Activated CD8-positive, alpha-beta T cell treated with anti-CD3 and anti-CD28 coated beads for 36 hours (primary cell): ENCODE measurements around the gene LRRC31. TPM values are rescaled to one million over a fixed set of nuclear protein-coding genes. Genes with fewer than 3 reads are reported as not detected.

Experiments used
- ATAC-seq: fragments of 200-7000 bp; cut with Tn5 transposase; one replicate; pipeline ENCODE4 v1.10.0; 2021; ENCODE audit warnings: mild to moderate bottlenecking, moderate library complexity
- CTCF ChIA-PET: fragments of 350-600 bp; sonication (Branson Sonifier 250); formaldehyde crosslinking; loops from one replicate; lab custom pipeline; 2021; ENCODE audit warnings: antibody characterized with exemption; lab: Charles Lee
- POLR2A ChIA-PET: fragments of 350-600 bp; sonication (Branson Sonifier 250); formaldehyde crosslinking; loops from one replicate; lab custom pipeline; 2021; ENCODE audit warnings: antibody characterized with exemption; lab: Charles Lee
- DNase-seq: peaks from one replicate; pipeline ENCODE4 v3.0.0-alpha.2; 2020
- H3K27ac Mint-ChIP-seq: one replicate; pipeline ENCODE4 v1.8.0; 2021; ENCODE audit warnings: mild to moderate bottlenecking, mixed read lengths
- H3K27me3 Mint-ChIP-seq: one replicate; pipeline ENCODE4 v1.8.0; 2021; ENCODE audit warnings: mixed read lengths
- H3K36me3 Mint-ChIP-seq: one replicate; pipeline ENCODE4 v1.8.0; 2021; ENCODE audit warnings: low read depth, mixed read lengths
- H3K4me1 Mint-ChIP-seq: one replicate; pipeline ENCODE4 v1.8.0; 2021; ENCODE audit warnings: low read depth, mixed read lengths
- H3K4me3 Mint-ChIP-seq: one replicate; pipeline ENCODE4 v1.8.0; 2021; ENCODE audit warnings: mild to moderate bottlenecking, moderate library complexity, mixed read lengths
- H3K9me3 Mint-ChIP-seq: one replicate; pipeline ENCODE4 v1.8.0; 2021; ENCODE audit warnings: mixed read lengths
- intact Hi-C: fragments of 100-400 bp; cut with micrococcal nuclease; formaldehyde crosslinking; loops from one replicate; pipeline ENCODE4 v1.10.0; 2022
- total RNA-seq, 2 experiments: library from RNA; stranded (reverse); gene quantifications; one replicate each; pipeline ENCODE4 v1.2.3, GENCODE V29; 2021
- TF ChIP-seq, protein P1 (sequence below): fragments of 200-600 bp; IDR thresholded peaks from one replicate; pipeline ENCODE4 v1.8.0; 2022; ENCODE audit warnings: antibody characterized with exemption, mild to moderate bottlenecking

Gene LRRC31
- total RNA-seq, 2 experiments from 2014 or later, result not detected

DNA sequence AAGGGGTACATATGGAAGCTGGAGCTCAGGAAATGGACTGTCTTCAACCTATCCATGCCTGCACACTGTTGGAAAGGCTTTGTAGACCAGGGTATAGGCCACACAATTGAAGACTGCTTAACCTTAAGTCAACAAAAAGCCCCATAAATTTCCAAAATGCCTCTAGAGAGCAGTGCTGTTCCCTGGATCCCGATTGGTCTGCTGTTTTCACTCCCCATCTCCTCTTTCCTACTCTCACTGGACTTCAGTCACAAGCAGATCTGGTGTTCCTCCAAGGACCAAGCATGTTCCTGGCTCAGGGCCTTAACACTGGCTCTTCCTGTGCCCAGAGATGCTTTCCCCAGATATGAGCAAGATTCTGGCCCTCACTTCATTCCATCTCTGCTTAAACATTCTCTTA lies 34.2 kb downstream of the LRRC31 start:
- Mint-ChIP-seq H3K27me3 (peaks cover 4% of the 10 kb centered on the region), H3K4me3 (no peak overlapping the region), H3K9me3 (no peaks in the 10 kb centered on the region), H3K27ac (no peak overlapping the region), H3K4me1 (no peaks in the 10 kb centered on the region), H3K36me3 (no peaks in the 10 kb centered on the region)
- ChIA-PET CTCF (no interaction called here), POLR2A (no interaction called here)
- intact Hi-C loops, result no loop called here
- TF ChIP-seq, protein P1, sequence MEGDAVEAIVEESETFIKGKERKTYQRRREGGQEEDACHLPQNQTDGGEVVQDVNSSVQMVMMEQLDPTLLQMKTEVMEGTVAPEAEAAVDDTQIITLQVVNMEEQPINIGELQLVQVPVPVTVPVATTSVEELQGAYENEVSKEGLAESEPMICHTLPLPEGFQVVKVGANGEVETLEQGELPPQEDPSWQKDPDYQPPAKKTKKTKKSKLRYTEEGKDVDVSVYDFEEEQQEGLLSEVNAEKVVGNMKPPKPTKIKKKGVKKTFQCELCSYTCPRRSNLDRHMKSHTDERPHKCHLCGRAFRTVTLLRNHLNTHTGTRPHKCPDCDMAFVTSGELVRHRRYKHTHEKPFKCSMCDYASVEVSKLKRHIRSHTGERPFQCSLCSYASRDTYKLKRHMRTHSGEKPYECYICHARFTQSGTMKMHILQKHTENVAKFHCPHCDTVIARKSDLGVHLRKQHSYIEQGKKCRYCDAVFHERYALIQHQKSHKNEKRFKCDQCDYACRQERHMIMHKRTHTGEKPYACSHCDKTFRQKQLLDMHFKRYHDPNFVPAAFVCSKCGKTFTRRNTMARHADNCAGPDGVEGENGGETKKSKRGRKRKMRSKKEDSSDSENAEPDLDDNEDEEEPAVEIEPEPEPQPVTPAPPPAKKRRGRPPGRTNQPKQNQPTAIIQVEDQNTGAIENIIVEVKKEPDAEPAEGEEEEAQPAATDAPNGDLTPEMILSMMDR, result no peak
- DNase-seq (no peak), ATAC-seq (no peak)

DNA sequence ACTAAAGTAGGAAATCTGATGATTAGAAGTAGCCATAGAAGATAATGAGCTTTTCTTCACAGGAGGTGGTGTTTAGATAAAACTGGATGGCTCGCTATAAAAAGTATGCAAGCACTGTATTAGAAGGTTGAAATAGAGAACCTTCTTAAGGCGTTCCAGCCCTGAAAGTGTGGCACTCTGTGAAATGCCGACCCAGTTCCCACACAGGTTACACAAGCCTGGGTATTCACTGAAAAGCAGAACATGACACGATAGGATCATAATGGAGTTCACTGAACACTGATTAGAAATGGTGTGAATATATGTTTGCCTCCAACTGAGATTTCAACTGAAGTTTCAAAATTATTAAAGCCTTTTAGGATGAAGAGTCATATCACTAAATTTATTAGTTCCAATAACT lies 42.0 kb downstream of the LRRC31 start:
- CTCF ChIA-PET, result no interaction called here
- POLR2A ChIA-PET, result no interaction called here
- TF ChIP-seq, protein P1, result no peak
- Mint-ChIP-seq H3K27me3 (peaks cover 5% of the 10 kb centered on the region), H3K4me3 (no peak overlapping the region), H3K27ac (no peak overlapping the region), H3K9me3 (no peaks in the 10 kb centered on the region), H3K4me1 (peaks cover 8% of the 10 kb centered on the region), H3K36me3 (no peaks in the 10 kb centered on the region)
- ATAC-seq (no peak), DNase-seq (no peak)
- intact Hi-C loops, result no loop called here

DNA sequence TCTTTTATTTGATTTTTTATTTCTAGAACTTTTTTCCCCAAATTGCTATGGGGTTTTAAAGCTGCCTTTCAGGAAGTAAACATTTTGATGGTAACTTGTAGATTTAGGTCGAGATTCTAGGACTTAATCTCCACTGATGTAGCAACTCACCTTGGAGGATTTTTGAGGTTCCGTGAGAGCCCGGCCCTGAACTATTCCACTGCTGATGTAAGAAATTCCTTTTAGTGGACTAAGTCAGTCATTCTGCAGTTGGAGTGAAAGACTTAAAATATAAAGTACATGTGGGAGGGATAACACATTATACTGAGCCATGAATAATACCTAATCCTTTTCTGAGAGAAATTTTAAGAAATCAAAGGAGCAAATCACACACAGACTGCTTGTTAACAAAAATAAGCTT lies 44.4 kb downstream of the LRRC31 start:
- CTCF ChIA-PET, result no interaction called here
- no peak for DNase-seq
- POLR2A ChIA-PET, result interaction anchor here (0.9 to 1.3 kb wide), 2 partner anchors 13 to 46 kb away, joined by 3 read pairs; no protein-coding TSS in a partner anchor

DNA sequence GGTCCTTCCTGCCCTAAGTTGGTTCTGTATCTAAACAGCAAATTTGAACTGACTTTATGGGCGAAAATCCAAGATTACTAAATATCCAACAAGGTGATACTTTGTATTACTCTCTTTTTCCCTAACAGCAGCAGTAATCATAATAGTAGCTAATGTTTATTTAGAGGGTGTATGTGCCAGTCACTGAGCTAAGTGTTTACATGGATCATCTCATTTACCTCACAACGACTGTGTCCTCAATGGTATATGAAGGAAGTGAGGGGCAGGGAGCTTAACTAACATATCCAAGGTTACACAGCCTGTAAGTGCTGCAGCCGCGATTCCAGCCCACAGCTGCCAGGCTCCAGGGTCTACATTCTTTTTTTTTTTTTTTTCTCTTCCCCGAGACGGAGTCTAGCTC lies 46.8 kb downstream of the LRRC31 start:
- TF ChIP-seq, protein P1, result no peak
- Mint-ChIP-seq H3K36me3 (no peaks in the 10 kb centered on the region), H3K27me3 (peaks cover 11% of the 10 kb centered on the region), H3K4me1 (no peaks in the 10 kb centered on the region), H3K9me3 (no peaks in the 10 kb centered on the region), H3K27ac (no peak overlapping the region), H3K4me3 (no peak overlapping the region)
- intact Hi-C loops, result no loop called here
- no peak for DNase-seq
- POLR2A ChIA-PET, result no interaction called here
- CTCF ChIA-PET, result no interaction called here
- ATAC-seq, result no peak

More for the DNA sequence above, 44.4 kb downstream of the LRRC31 start:
- Mint-ChIP-seq H3K27me3 (peaks cover 8% of the 10 kb centered on the region), H3K27ac (no peak overlapping the region), H3K36me3 (no peaks in the 10 kb centered on the region), H3K9me3 (no peaks in the 10 kb centered on the region), H3K4me1 (peaks cover 8% of the 10 kb centered on the region), H3K4me3 (no peak overlapping the region)
- ATAC-seq, result no peak
- intact Hi-C loops, result no loop called here
- TF ChIP-seq, protein P1, result no peak

DNA sequence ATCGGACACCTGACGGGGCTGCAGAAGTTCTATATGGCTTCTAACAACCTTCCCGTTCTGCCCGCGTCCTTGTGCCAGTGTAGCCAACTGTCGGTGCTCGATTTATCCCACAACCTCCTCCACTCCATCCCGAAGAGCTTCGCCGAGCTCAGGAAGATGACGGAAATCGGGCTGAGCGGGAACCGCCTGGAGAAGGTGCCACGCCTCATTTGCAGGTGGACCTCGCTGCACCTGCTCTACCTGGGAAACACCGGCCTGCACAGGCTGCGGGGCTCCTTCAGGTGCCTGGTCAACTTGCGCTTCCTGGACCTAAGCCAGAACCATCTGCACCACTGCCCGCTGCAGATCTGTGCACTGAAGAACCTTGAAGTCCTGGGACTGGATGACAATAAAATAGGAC lies 47.2 kb downstream of the LRRC31 start:
- Mint-ChIP-seq H3K27ac (no peak overlapping the region), H3K4me3 (no peak overlapping the region), H3K4me1 (no peaks in the 10 kb centered on the region), H3K27me3 (peaks cover 11% of the 10 kb centered on the region), H3K36me3 (no peaks in the 10 kb centered on the region), H3K9me3 (no peaks in the 10 kb centered on the region)
- no peak for DNase-seq
- no peak for ATAC-seq
- ChIA-PET POLR2A (no interaction called here), CTCF (no interaction called here)
- intact Hi-C loops, result no loop called here
- TF ChIP-seq, protein P1, result no peak
